ENCODE data around the gene PHPT1.

- TF ChIP-seq CTCF (IDR thresholded peaks at IDR 0.05; ENCODE audit: insufficient read depth, low read depth, low read length) (no peak), EZH2 (IDR thresholded peaks at IDR 0.05; ENCODE audit: insufficient read depth, low read length) (no peak)
These were observed 5.1 kb downstream of the PHPT1 start for GRCh38 chr9:136854113-136854841.

Data from astrocyte (in vitro differentiated cells and primary cell).